Hematopoietic multipotent progenitor cell treated with erythropoietin and hydrocortisone succinate and interleukin-3 and kit ligand, for 8 days (in vitro differentiated cells): Measurements from ENCODE around the gene ACSF3.
"Not testable (repeated sequence)": the region's sequence is repeated elsewhere in the genome, so short reads cannot be mapped to it uniquely, and the experiment has no call there.

Experiments
- DNase-seq: peaks from one replicate; pipeline ENCODE4 v3.0.0-alpha.2; 2015

ACSF3 gene

DNA sequence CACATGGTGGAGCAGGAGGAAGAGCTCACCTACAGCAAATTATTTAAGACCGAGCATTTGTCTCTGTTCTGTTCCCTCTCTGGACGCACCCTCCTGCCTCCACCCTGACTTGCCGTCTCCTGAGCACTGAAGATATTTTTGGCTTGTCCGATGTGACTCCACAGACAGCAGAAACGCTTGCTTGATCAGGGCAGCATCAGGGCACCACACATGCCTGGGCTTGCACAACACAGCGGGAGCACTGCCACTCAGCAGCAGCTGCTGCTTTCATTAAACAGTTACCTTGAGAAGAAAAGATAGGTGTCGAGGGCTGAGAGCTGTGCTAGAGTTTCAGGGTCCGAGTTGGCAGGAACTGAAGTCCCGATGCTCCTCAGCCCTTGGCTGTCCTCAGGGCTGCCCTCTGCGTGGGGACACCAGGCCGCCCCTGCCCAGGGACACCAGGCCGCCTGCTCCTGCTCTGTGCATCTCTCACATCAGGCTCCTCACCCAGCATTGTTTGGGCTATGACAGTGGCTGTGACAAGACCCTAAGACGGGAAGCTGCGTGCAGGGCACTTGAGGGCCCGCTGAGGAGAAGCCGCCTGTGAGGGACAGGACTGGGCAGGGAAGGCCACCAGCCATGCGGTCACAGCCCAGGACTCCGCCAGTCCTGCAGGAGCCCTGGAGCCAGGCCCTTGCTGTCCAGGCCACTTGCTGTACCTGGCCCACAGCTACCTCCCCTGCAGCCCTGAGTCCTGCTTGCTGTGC is 56.6 kb downstream of the ACSF3 start:
- no peak for DNase-seq

- no peak for DNase-seq
Observed at GRCh38 chr16:89150981-89151380, 57.3 kb downstream of the ACSF3 start.

DNA sequence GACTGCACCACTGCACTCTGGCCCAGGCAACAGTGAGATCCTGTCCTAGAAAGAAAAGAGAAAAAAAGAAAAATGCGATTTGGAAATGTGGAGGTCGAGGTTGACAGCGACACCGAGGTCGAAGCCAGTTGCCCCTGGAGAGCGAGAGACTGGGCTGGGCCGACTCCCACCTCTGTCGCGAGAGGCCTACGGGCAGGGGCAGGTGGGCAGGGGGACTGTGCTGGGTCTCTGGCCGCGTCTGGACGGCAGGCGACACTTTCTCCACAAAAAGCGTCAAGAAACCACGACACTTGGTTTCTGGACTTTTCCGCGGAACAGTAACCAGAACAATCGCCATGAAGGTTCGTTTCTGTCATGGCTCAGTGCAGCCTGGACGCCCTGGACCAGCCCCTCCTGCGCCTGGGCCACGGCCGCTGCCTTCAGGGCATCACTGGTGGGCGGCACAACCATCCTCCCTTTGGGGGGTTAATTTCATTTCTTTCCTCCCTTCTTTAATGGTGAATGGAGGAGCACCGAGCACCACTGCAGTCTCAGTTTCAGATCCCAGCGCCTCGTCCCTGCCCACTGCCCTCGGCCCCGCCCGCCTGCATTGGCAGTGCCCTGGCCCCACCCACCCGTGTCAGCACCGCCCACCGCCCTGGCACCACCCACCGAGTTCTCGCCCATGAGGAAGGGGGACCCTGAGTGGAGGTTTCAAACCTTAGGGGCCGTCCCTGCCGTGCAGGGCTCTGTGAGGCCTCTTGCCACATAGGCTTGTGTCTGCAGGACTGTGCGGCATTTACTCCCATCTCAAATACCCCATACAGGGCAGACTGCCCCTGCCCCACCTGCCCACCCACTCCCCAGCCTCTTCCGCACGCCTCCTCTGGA is 59.4 kb downstream of the ACSF3 start:
- DNase-seq: no peak

GRCh38 chr16:89153848-89154271 is 60.2 kb downstream of the ACSF3 start:
- DNase-seq: no peak

- no peak for DNase-seq
Observed at GRCh38 chr16:89154390-89155183, 60.9 kb downstream of the ACSF3 start.

DNA sequence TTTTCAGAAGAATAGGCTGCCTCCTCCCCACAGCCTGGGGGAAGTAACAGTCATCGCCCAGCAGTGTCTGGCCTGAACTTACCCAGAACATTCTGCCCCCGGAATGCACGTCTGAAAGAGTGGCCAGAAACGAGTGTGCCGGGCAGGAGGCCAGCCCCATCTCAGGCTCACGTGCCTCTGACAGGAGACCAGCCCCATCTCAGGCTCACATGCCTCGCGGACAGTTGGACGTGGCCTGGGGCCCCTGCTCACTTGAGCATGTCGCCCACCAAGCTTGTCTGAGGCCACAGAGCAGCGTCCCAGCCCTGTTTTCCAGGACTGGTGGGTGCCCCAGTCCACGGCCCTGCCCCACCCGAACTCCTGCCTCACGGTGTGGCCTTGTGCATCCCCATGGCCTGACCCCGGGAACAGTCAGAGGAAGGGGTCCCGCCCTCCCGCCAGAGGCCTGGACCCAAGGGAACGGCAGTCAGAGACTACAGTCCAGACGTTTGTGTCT is 61.6 kb downstream of the ACSF3 start:
- no peak for DNase-seq

DNA sequence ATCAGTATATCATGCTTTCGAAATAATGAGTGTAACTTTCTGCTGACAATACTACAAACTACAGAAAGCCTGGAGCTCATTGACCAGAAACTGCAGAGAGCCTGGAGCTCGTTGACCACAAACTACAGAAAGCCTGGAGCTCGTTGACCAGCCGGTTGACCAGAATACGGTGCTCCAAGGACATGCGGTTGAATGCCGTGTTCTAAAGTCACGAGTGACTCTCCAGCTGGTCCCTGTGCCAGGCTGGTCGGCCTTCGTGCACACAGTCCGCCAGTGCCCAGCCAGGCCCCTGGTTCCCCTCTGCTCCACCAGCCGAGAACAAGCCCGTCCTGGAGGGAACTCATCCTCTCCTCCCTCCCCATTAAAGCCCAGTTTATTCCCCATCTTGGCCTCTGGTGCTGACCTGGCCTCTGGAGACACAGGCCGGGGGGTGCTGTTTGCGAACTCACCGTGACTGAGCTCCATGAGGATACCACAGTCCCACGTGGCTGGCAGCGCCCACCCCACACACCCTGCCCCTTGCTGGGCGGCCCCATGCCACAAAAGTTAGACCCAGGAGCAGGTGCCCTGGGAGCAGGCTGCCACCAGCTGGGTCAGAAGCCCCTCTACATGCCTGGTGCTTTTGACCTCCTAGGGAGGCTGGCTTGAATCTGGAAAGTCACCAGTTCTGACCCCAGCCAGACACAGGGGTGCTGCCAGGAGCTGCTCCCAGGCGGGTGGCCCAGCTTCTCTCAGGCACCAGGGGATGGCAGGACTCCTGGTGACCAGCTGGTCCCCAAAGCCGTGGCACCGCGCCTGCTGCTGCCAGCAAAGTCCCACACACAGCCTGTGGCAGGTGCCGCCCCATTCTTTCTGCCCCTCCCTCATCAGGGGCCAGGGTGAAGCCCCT is 62.4 kb downstream of the ACSF3 start:
- DNase-seq: no peak

DNA sequence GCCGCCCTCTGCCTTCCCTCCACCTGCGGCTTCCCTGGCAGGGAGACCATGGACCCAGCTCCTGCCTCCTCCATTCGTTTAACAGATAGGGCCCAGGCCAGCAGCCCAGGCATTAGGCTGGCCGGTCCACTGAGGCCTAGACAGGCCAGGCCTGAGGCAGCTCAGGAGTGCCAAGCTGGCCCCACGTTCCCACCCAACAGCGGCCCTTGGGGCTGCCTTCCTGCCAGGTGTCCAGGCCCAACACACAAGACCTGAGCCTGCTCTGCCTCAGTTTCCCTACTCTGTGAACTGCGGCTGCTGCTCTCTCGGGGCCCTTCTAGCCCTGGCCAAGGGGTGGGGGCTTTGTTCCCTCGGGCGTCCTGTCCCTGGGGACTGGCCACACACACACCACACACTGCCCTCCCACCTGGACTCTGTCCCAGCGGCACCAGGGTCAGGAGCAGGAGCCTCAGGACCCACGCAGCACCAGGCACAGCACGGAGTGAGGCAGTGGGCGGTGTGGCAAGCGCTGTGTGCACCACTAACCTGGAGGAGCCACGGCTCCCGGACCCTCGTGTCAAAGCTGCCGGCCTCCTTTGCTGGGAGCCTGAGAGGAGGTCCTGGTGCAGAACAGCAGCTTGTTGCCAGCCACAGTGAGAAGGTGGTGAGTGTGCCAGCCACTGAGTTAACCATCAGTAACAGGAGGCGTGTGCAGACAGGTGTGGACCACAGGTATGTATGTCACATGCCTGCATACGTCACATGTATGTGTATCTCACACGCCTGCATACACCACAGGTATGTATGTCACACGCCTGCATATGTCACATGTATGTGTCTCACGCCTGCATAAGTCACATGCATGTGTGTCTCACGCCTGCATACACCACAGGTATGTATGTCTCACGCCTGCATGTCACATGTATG is 63.3 kb downstream of the ACSF3 start:
- no peak for DNase-seq

GRCh38 chr16:89157778-89158177 is 64.1 kb downstream of the ACSF3 start:
- DNase-seq: no peak

- DNase-seq: no peak
Observed at GRCh38 chr16:89159066-89159849, 65.6 kb downstream of the ACSF3 start.

DNA sequence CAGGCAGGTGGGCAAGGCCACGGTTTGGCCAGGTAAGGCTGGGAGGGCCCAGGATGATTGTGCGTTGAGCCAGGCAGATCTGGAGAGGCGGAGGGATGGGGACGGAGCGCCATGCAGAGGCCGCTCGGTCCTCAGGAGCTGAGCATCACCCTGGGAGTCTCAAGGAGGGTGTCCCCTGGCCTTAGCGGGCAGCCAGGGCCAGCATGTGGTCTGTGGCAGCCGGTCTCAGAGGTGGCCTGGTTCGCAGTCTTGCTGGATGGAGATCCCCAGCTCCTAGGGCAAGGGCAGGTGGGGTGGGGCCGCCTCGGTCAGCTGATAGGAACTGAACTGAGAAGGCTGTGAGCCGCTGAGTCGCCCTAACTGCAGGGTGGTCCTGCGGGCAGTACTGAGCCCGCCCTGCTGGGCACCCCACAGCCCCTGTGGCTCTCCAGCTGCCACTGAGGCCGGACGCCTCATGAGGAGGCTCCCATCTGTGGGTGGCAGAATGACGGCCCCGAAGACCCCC is 66.2 kb downstream of the ACSF3 start:
- no peak for DNase-seq

GRCh38 chr16:89160977-89161701 is 67.5 kb downstream of the ACSF3 start:
- DNase-seq: no peak

DNA sequence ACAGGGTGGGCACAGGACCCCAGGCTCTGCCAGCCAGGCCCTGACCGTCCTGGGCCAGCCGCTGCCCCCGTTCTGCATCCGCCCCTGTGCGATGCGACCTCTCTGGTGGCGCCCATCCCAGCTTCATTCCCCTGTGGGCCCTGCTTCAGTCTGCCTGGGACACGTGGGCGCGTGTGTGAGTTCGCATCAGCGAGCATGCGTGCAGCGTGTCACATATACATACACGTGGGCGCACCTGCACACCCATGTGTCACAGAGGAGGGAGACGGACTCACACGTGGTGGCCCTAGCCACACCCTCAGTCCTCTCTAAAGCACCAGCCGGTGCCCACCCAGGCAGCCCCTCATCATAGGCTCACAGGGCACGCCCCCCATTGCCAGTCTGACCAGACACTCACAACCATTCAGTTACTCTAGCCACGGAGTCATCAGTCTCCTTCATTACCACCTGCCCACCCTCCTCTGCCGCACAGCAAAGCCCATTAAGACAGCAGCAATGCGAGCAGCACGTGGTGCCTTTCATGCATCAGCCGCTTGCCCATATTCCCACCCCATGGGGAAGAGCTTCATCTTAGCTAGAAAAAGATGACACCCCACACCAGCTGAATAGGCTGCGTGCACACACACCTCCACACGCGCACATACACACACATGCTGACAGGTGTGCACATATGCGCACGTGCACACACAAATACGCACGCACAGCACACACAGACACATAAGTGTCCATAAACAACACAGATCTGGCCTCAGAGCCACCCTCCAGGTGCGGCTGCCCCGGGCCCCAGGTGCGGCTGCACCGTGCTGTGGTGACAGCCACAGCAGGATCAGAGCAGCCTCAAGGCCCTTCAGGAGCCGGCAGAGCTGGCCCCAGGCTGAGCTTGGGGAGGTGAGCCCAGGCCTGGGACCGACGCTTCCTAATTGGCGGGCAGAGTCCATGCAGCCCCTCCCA is 68.4 kb downstream of the ACSF3 start:
- DNase-seq: no peak

DNA sequence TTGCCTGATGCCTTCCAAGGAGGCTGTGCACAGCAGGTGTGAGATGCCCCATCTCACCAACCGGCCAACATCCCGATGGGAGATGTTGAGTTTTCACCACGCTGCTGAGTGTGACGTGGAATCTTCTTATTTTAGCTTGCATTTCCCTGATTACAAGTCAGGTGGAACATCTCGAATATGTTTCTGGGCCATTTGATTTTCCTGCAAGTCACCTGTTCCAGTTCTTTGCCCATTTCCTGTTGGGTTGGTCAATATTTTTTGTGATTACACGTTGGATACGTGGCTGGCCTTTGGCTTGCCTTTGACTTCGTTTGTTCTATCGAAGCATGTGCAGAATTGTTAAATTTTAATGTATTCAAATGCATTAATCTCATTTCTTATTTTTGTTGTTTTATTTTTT is 69.6 kb downstream of the ACSF3 start:
- DNase-seq: no peak

DNA sequence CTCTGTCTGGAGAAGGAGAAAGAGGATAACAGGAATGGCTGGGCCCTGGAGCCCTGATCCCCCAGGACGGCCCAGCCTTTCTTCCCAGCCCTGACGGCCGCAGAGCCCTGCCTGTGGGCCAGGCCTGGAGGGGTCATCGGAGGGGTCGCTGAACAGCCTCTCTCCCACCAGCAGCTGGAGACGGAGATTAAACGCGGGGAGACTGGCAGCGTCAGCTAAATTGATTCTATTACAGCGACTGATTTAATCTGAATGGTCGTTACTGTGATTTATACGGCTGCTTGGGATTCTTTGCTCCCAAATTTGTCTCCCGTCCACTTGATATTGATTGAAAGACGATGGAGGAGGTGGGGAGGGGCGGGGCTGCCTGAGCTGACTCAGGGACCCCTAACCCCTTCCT is 70.8 kb downstream of the ACSF3 start:
- DNase-seq: no peak

GRCh38 chr16:89164847-89165680 is 71.4 kb downstream of the ACSF3 start:
- no peak for DNase-seq

DNA sequence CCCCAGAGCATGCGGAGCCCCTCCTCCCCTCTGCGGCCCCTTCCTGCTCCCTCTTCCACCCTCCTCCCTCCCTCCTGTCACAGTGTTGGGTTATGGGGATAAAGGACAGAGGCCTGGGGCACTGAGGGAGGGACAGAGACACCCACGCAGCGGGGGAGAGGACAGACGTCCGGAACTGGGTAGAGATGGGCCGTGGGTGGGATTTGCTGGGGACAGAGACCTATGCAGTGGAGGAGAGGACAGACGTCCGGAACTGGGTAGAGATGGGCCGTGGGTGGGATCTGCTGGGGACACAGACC is 72.0 kb downstream of the ACSF3 start:
- DNase-seq: not testable (repeated sequence)
